SK-N-SH (cell line): ENCODE data around the gene PRKG1. TPM values are rescaled to one million over a fixed set of nuclear protein-coding genes. Genes with fewer than 3 reads are reported as not detected.
A peak's percentile ranks its signal among the peaks of the same experiment; 100 is the strongest.

ENCODE experiments used
- CTCF ChIA-PET: fragments of 300-600, 350-600 bp; formaldehyde crosslinking; extraction: SDS; loops from one replicate; lab custom pipeline; 2021; lab: Yijun Ruan, JAX
- POLR2A ChIA-PET: fragments of 350-600 bp; sonication (Branson Sonifier 250); formaldehyde crosslinking; extraction: SDS; loops from one replicate; lab custom pipeline; 2020; ENCODE audit warnings: antibody characterized with exemption, inconsistent platforms; lab: Yijun Ruan, JAX
- DNase-seq: peaks from one replicate; pipeline ENCODE4 v3.0.0; 2012
- H2AFZ ChIP-seq: fragments of 200-600 bp; sonication (generic); 2 replicates; pipeline ENCODE4 v1.8.1; 2016; ENCODE audit warnings: antibody characterized with exemption, mild to moderate bottlenecking, low read depth
- H3F3A ChIP-seq: fragments of 200-600 bp; sonication (generic); replicated peaks from 2 replicates; pipeline ENCODE3; 2016; ENCODE audit warnings: antibody characterized with exemption, mild to moderate bottlenecking; ENCODE audit not compliant: insufficient read depth
- H3K27ac ChIP-seq, 2 experiments: fragments of 200-500 bp in 1 of 2; fragments of 200-600 bp in 1 of 2; sonication (Bioruptor generic) in 1 of 2; sonication (generic), shearing (Covaris generic) in 1 of 2; 2 replicates each; pipeline versions ENCODE4 v1.5.1 to v1.6.1; 2014 to 2016; ENCODE audit warnings: low read depth in 2 of 2, inconsistent platforms in 1 of 2, low read length in 1 of 2, mild to moderate bottlenecking in 1 of 2, mixed read lengths in 1 of 2
- H3K27me3 ChIP-seq: fragments of 200-600 bp; sonication (generic), shearing (Covaris generic); 2 replicates; pipeline ENCODE4 v1.6.1; 2016; ENCODE audit warnings: mixed run types; ENCODE audit not compliant: insufficient read depth
- H3K36me3 ChIP-seq, 2 experiments: fragments of 200-500 bp in 1 of 2; fragments of 200-600 bp in 1 of 2; sonication (Bioruptor generic) in 1 of 2; sonication (generic) in 1 of 2; replicated peaks in 1 of 2; 2 replicates each; pipeline versions ENCODE3 to v1.5.1; 2014 to 2016; ENCODE audit warnings: low read length in 1 of 2, mild to moderate bottlenecking in 1 of 2; ENCODE audit not compliant: insufficient read depth in 2 of 2, control insufficient read depth in 1 of 2
- H3K4me1 ChIP-seq, 2 experiments: fragments of 200-500 bp in 1 of 2; fragments of 200-600 bp in 1 of 2; sonication (Bioruptor generic) in 1 of 2; sonication (generic), shearing (Covaris generic) in 1 of 2; 2 replicates each; pipeline versions ENCODE4 v1.5.1 to v1.6.1; 2014 to 2016; ENCODE audit warnings: low read depth in 1 of 2, low read length in 1 of 2, mixed run types in 1 of 2; ENCODE audit not compliant: insufficient read depth in 2 of 2, control insufficient read depth in 1 of 2
- H3K4me2 ChIP-seq: fragments of 200-600 bp; sonication (generic), shearing (Covaris generic); 2 replicates; pipeline ENCODE4 v1.6.1; 2017; ENCODE audit warnings: mixed run types
- H3K4me3 ChIP-seq, 2 experiments: fragments of 200-500 bp in 1 of 2; fragments of 200-600 bp in 1 of 2; sonication (Bioruptor generic) in 1 of 2; sonication (generic), shearing (Covaris generic) in 1 of 2; 2 replicates each; pipeline versions ENCODE4 v1.5.1 to v1.8.1; 2014 to 2016; ENCODE audit warnings: low read depth in 2 of 2, inconsistent platforms in 1 of 2, low read length in 1 of 2, mild to moderate bottlenecking in 1 of 2, mixed read lengths in 1 of 2, moderate library complexity in 1 of 2
- H3K79me2 ChIP-seq: fragments of 200-600 bp; sonication (generic); 2 replicates; pipeline ENCODE4 v1.8.1; 2017; ENCODE audit warnings: mild to moderate bottlenecking; ENCODE audit not compliant: insufficient read depth
- H3K9ac ChIP-seq: fragments of 200-600 bp; sonication (generic); 2 replicates; pipeline ENCODE4 v1.6.1; 2017; ENCODE audit warnings: mixed run types
- H3K9me2 ChIP-seq: fragments of 200-600 bp; sonication (generic); 2 replicates; pipeline ENCODE4 v1.6.1; 2017; ENCODE audit warnings: mixed run types
- H3K9me3 ChIP-seq: fragments of 200-600 bp; sonication (generic); 2 replicates; pipeline ENCODE4 v1.6.1; 2017; ENCODE audit warnings: mixed run types, mild to moderate bottlenecking, moderate library complexity
- H4K20me1 ChIP-seq: fragments of 200-600 bp; sonication (generic); 2 replicates; pipeline ENCODE4 v1.6.1; 2017; ENCODE audit warnings: mild to moderate bottlenecking, mixed run types; ENCODE audit not compliant: insufficient read depth
- CHD2 ChIP-seq: fragments of 150-350 bp; IDR thresholded peaks from 2 replicates; pipeline ENCODE4 v1.6.1; 2018; ENCODE audit warnings: low read length; ENCODE audit not compliant: partially characterized antibody
- EP300 ChIP-seq, 2 experiments: IDR thresholded peaks; 2 replicates each; pipeline versions ENCODE4 v1.4.0 to v1.6.1; 2012; ENCODE audit warnings: borderline replicate concordance in 1 of 2, low read depth in 1 of 2, low read length in 1 of 2
- FOSL2 ChIP-seq: IDR thresholded peaks from 2 replicates; pipeline ENCODE4 v1.4.0; 2012; ENCODE audit warnings: low read depth, mild to moderate bottlenecking, moderate library complexity, borderline replicate concordance
- FOXJ3 ChIP-seq: sonication (generic); formaldehyde crosslinking; IDR thresholded peaks from 2 replicates; pipeline ENCODE4 v1.5.1; 2020; ENCODE audit warnings: mild to moderate bottlenecking, missing genetic modification reagents
- JUND ChIP-seq: IDR thresholded peaks from 2 replicates; pipeline ENCODE4 v1.4.0; 2012
- MAX ChIP-seq: IDR thresholded peaks from 2 replicates; pipeline ENCODE4 v1.4.0; 2012; ENCODE audit warnings: low read depth
- MEF2A ChIP-seq: IDR thresholded peaks from 2 replicates; pipeline ENCODE4 v1.4.0; 2012; ENCODE audit warnings: low read depth, borderline replicate concordance
- MXI1 ChIP-seq: IDR thresholded peaks from 2 replicates; pipeline ENCODE4 v1.6.1; 2012; ENCODE audit warnings: mild to moderate bottlenecking, low read depth, low read length, improper control_type of control experiment
- RAD21 ChIP-seq: IDR thresholded peaks from 2 replicates; pipeline ENCODE4 v1.6.1; 2012; ENCODE audit warnings: mild to moderate bottlenecking, low read length
- RXRA ChIP-seq: IDR thresholded peaks from 2 replicates; pipeline ENCODE4 v1.4.0; 2012; ENCODE audit warnings: low read depth, mild to moderate bottlenecking, borderline replicate concordance
- SIN3A ChIP-seq: IDR thresholded peaks from 2 replicates; pipeline ENCODE4 v1.6.1; 2012; ENCODE audit warnings: low read depth, mild to moderate bottlenecking, low read length, moderate library complexity, borderline replicate concordance
- TCF12 ChIP-seq: IDR thresholded peaks from 2 replicates; pipeline ENCODE4 v1.4.0; 2012
- TEAD4 ChIP-seq: IDR thresholded peaks from 2 replicates; pipeline ENCODE4 v1.4.0; 2012; ENCODE audit warnings: mild to moderate bottlenecking, borderline replicate concordance; ENCODE audit not compliant: insufficient read depth
- YY1 ChIP-seq: IDR thresholded peaks from 2 replicates; pipeline ENCODE4 v1.4.0; 2012; ENCODE audit warnings: low read depth, mild to moderate bottlenecking
- ZBTB33 ChIP-seq: IDR thresholded peaks from 2 replicates; pipeline ENCODE4 v1.4.0; 2012; ENCODE audit warnings: low read depth, borderline replicate concordance
- WGBS: methylation state at CpG from one replicate; pipeline ENCODE4 v1.1.6; 2017; ENCODE audit warnings: low lambda C conversion rate; 5-methylcytosine and 5-hydroxymethylcytosine counted together
- polyA plus RNA-seq, 3 experiments: library from polyadenylated mRNA; depleted of rRNA; stranded (reverse); fragments of >200 nt; gene quantifications; 2 replicates each; pipeline ENCODE4 v1.2.3, GENCODE V29; 2012
- TF ChIP-seq, protein P1 (sequence below): fragments of 150-350 bp; IDR thresholded peaks from 2 replicates; pipeline ENCODE4 v1.6.1; 2016; ENCODE audit warnings: mild to moderate bottlenecking, low read depth, low read length
- TF ChIP-seq, protein P2 (sequence below): IDR thresholded peaks from 2 replicates; pipeline ENCODE4 v1.4.0; 2012; ENCODE audit warnings: low read depth, borderline replicate concordance

Gene PRKG1
- polyA plus RNA-seq, 1 of the 3 experiments (the other 2 are of a cell fraction), result 4.1 TPM

GRCh38 chr10:51683031-51683691 lies 608.9 kb downstream of the PRKG1 start:
- no peaks in the 10 kb centered on the region for H3K27me3 ChIP-seq
- no peaks in the 10 kb centered on the region for H3K4me1 ChIP-seq
- ChIA-PET CTCF (no interaction called here), POLR2A (no interaction called here)
- peak in 1 of 2 experiments; percentile 30; a peak in 1 of 4 replicates for TF ChIP-seq EP300 (IDR thresholded peaks at IDR 0.05; ENCODE audit: borderline replicate concordance in 1 of 2, low read depth in 1 of 2, low read length in 1 of 2)
- TF ChIP-seq JUND, result 0 out of 2 replicates have a peak, but pooled peaks have one; percentile 2
- no peak for TF ChIP-seq ZBTB33
- 0 out of 2 replicates have a peak, but pooled peaks have one; percentile 16 for TF ChIP-seq TCF12
- TF ChIP-seq MEF2A, result 0 out of 2 replicates have a peak, but pooled peaks have one; percentile 13
- no peaks in the 10 kb centered on the region for H3K36me3 ChIP-seq
- WGBS, result 65% methylated on average over 4 of the region's 4 CpGs
- H3K4me3 ChIP-seq, result no peak overlapping the region
- H2AFZ ChIP-seq, result no peak overlapping the region
- no peak overlapping the region for H3K27ac ChIP-seq
- H3F3A ChIP-seq, result no peaks in the 10 kb centered on the region
- DNase-seq, result no peak
- no peaks in the 10 kb centered on the region for H3K9me2 ChIP-seq
- H3K9me3 ChIP-seq, result no peaks in the 10 kb centered on the region
- H3K9ac ChIP-seq, result no peak overlapping the region
- H3K79me2 ChIP-seq, result no peaks in the 10 kb centered on the region
- no peaks in the 10 kb centered on the region for H4K20me1 ChIP-seq
- peak overlapping the region; percentile 8; the same call in 1 of the 2 replicates for H3K4me2 ChIP-seq

DNA sequence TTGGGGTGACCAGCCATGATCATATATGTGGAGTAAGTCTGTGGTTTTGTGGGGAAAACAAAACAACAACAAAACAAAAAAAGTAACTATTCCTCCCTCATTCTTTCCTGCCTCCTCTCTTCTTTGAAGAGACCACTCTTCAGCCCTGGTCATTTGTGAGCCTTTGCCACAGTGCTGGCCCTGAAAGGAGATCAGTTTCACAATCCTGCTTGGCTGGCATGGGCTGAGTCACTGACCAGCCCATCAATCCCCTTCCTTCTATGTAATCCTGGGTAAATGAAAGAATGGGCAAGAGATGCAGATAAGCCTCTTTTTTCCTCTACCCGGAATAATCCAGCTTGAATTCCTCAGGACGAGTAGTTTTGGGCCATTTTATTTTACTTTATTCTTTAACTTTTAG lies 611.5 kb downstream of the PRKG1 start:
- Histone ChIP-seq H3K9me3 (no peaks in the 10 kb centered on the region), H3K9ac (no peak overlapping the region), H3K4me3 (no peak overlapping the region), H2AFZ (no peak overlapping the region), H4K20me1 (no peaks in the 10 kb centered on the region), H3F3A (no peaks in the 10 kb centered on the region), H3K4me2 (no peak overlapping the region), H3K79me2 (no peaks in the 10 kb centered on the region), H3K4me1 (no peaks in the 10 kb centered on the region), H3K27me3 (no peaks in the 10 kb centered on the region), H3K36me3 (no peaks in the 10 kb centered on the region), H3K27ac (no peak overlapping the region), H3K9me2 (no peaks in the 10 kb centered on the region)
- ChIA-PET POLR2A (no interaction called here), CTCF (no interaction called here)
- WGBS, result 46% methylated on average over 2 of the region's 2 CpGs
- no peak for DNase-seq
- peak; percentile 12; the same call in 1 of the 2 replicates for TF ChIP-seq FOSL2
- no peak for TF ChIP-seq FOXJ3 (CRISPR knock-in tag)

DNA sequence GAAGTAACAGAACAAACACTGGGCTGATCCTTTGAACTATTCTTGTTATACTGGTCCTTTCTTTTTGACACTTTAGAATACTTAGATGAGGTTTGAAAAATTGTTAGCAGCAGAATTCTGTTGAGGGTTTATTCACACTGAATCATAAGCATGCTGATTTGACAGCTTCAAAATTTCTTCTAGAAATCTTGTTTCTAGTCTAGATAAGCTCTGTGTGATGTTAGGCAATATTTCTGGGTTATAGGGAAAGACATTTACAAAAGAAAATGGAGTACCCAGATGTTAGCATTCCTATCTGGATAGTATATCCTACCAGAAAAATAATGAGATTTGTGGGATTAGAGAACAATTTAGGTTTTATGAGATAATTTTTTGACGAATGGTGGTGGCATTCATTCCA lies 613.0 kb downstream of the PRKG1 start:
- no peak for DNase-seq
- Histone ChIP-seq H2AFZ (no peak overlapping the region), H4K20me1 (no peaks in the 10 kb centered on the region), H3K4me3 (no peak overlapping the region), H3K79me2 (no peaks in the 10 kb centered on the region), H3K4me2 (no peak overlapping the region), H3K27ac (no peak overlapping the region), H3K9ac (no peak overlapping the region), H3K4me1 (no peaks in the 10 kb centered on the region), H3K27me3 (no peaks in the 10 kb centered on the region), H3F3A (no peaks in the 10 kb centered on the region), H3K9me3 (no peaks in the 10 kb centered on the region), H3K36me3 (no peaks in the 10 kb centered on the region), H3K9me2 (no peaks in the 10 kb centered on the region)
- ChIA-PET POLR2A (no interaction called here), CTCF (interaction anchor here (0.6 kb wide), 1 partner anchor 269 kb away, joined by 3 read pairs; no protein-coding TSS in a partner anchor)
- 71% methylated on average over 1 of the region's 1 CpG for WGBS
- TF ChIP-seq MAX, result no peak
- TF ChIP-seq SIN3A, result no peak
- no peak for TF ChIP-seq FOSL2
- no peak for TF ChIP-seq TEAD4
- TF ChIP-seq CHD2, result no peak
- TF ChIP-seq, protein P1, sequence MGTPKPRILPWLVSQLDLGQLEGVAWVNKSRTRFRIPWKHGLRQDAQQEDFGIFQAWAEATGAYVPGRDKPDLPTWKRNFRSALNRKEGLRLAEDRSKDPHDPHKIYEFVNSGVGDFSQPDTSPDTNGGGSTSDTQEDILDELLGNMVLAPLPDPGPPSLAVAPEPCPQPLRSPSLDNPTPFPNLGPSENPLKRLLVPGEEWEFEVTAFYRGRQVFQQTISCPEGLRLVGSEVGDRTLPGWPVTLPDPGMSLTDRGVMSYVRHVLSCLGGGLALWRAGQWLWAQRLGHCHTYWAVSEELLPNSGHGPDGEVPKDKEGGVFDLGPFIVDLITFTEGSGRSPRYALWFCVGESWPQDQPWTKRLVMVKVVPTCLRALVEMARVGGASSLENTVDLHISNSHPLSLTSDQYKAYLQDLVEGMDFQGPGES, result no peak
- TF ChIP-seq, protein P2, sequence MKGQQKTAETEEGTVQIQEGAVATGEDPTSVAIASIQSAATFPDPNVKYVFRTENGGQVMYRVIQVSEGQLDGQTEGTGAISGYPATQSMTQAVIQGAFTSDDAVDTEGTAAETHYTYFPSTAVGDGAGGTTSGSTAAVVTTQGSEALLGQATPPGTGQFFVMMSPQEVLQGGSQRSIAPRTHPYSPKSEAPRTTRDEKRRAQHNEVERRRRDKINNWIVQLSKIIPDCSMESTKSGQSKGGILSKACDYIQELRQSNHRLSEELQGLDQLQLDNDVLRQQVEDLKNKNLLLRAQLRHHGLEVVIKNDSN, result no peak
- no peak for TF ChIP-seq RXRA
- TF ChIP-seq YY1, result no peak
- TF ChIP-seq JUND, result no peak
- no peak for TF ChIP-seq RAD21
- no peak for TF ChIP-seq MXI1
